HL-60 (cell line): ENCODE measurements around the gene TNIP1.

Experiments used
- DNase-seq, 2 experiments: peaks; one replicate each; pipeline ENCODE4 v3.0.0-alpha.2; 2010 to 2020; ENCODE audit warnings: low read depth in 1 of 2, low spot score in 1 of 2
- H3K27ac ChIP-seq: fragments of 250-450 bp; sonication (Bioruptor Pico); replicated peaks from 2 replicates; pipeline ENCODE4 v1.5.1; 2020; ENCODE audit warnings: mild to moderate bottlenecking, moderate library complexity
- H3K27me3 ChIP-seq: fragments of 250-450 bp; sonication (Bioruptor Pico); 2 replicates; pipeline ENCODE4 v1.5.1; 2021; ENCODE audit warnings: mild to moderate bottlenecking, moderate library complexity; ENCODE audit not compliant: insufficient read depth, poor library complexity, severe bottlenecking
- H3K4me3 ChIP-seq: replicated peaks from 2 replicates; pipeline ENCODE4 v1.5.1; 2011; ENCODE audit warnings: mild to moderate bottlenecking, control low read depth, low read length; ENCODE audit not compliant: insufficient read depth
- GABPA ChIP-seq: IDR thresholded peaks from 2 replicates; pipeline ENCODE4 v1.6.1; 2012; ENCODE audit warnings: low read depth
- POLR2AphosphoS5 ChIP-seq: IDR thresholded peaks from 2 replicates; pipeline ENCODE4 v1.6.1; 2012; ENCODE audit warnings: low read depth
- SPI1 ChIP-seq: IDR thresholded peaks from 2 replicates; pipeline ENCODE4 v1.6.1; 2012; ENCODE audit warnings: low read depth, mild to moderate bottlenecking, borderline replicate concordance
- TF ChIP-seq, protein P1 (sequence below): IDR thresholded peaks from 2 replicates; pipeline ENCODE4 v1.6.1; 2012; ENCODE audit warnings: low read depth; ENCODE audit not compliant: insufficient replicate concordance
- TF ChIP-seq, protein P2 (sequence below): IDR thresholded peaks from one replicate; pipeline ENCODE4 v1.5.1; 2011; ENCODE audit warnings: low read length, control low read depth, inconsistent platforms; ENCODE audit not compliant: insufficient read depth

Gene TNIP1

GRCh38 chr5:151003503-151003860 lies 77.4 kb downstream of the TNIP1 start:
- DNase-seq = no peak
- H3K4me3 ChIP-seq = no peak overlapping the region
- H3K27me3 ChIP-seq = no peaks in the 10 kb centered on the region
- no peak overlapping the region for H3K27ac ChIP-seq
- TF ChIP-seq POLR2AphosphoS5 = no peak
- no peak for TF ChIP-seq GABPA
- TF ChIP-seq, protein P1, sequence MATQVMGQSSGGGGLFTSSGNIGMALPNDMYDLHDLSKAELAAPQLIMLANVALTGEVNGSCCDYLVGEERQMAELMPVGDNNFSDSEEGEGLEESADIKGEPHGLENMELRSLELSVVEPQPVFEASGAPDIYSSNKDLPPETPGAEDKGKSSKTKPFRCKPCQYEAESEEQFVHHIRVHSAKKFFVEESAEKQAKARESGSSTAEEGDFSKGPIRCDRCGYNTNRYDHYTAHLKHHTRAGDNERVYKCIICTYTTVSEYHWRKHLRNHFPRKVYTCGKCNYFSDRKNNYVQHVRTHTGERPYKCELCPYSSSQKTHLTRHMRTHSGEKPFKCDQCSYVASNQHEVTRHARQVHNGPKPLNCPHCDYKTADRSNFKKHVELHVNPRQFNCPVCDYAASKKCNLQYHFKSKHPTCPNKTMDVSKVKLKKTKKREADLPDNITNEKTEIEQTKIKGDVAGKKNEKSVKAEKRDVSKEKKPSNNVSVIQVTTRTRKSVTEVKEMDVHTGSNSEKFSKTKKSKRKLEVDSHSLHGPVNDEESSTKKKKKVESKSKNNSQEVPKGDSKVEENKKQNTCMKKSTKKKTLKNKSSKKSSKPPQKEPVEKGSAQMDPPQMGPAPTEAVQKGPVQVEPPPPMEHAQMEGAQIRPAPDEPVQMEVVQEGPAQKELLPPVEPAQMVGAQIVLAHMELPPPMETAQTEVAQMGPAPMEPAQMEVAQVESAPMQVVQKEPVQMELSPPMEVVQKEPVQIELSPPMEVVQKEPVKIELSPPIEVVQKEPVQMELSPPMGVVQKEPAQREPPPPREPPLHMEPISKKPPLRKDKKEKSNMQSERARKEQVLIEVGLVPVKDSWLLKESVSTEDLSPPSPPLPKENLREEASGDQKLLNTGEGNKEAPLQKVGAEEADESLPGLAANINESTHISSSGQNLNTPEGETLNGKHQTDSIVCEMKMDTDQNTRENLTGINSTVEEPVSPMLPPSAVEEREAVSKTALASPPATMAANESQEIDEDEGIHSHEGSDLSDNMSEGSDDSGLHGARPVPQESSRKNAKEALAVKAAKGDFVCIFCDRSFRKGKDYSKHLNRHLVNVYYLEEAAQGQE = no peak

GRCh38 chr5:151002681-151003502 lies 77.9 kb downstream of the TNIP1 start:
- Histone ChIP-seq H3K4me3 (no peak overlapping the region), H3K27ac (no peak overlapping the region), H3K27me3 (no peaks in the 10 kb centered on the region)
- TF ChIP-seq GABPA = no peak
- DNase-seq = no peak

DNA sequence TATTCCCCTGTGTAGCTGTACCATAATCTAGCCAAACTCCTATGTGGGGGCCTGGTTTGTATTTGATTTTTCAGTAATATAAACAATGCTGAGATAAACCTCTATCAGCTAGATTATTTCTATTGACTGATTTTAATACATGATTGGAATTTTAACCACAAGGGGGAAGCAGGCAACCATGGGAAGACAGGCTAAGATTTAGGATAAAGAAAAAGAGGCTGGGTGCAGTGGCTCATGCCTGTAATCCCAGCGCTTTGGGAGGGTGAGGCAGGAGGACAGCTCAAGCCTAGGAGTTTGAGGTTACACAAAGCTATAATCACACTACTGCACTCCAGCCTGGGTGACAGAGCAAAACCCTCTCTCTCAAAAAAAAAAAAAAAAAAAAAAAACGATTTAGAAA lies 78.6 kb downstream of the TNIP1 start:
- no peak overlapping the region for H3K27ac ChIP-seq
- H3K4me3 ChIP-seq = no peak overlapping the region
- no peak for DNase-seq
- no peaks in the 10 kb centered on the region for H3K27me3 ChIP-seq
- TF ChIP-seq, protein P1 = no peak
- TF ChIP-seq SPI1 (no peak), POLR2AphosphoS5 (no peak), GABPA (no peak)
- TF ChIP-seq, protein P2, sequence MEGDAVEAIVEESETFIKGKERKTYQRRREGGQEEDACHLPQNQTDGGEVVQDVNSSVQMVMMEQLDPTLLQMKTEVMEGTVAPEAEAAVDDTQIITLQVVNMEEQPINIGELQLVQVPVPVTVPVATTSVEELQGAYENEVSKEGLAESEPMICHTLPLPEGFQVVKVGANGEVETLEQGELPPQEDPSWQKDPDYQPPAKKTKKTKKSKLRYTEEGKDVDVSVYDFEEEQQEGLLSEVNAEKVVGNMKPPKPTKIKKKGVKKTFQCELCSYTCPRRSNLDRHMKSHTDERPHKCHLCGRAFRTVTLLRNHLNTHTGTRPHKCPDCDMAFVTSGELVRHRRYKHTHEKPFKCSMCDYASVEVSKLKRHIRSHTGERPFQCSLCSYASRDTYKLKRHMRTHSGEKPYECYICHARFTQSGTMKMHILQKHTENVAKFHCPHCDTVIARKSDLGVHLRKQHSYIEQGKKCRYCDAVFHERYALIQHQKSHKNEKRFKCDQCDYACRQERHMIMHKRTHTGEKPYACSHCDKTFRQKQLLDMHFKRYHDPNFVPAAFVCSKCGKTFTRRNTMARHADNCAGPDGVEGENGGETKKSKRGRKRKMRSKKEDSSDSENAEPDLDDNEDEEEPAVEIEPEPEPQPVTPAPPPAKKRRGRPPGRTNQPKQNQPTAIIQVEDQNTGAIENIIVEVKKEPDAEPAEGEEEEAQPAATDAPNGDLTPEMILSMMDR = no peak

DNA sequence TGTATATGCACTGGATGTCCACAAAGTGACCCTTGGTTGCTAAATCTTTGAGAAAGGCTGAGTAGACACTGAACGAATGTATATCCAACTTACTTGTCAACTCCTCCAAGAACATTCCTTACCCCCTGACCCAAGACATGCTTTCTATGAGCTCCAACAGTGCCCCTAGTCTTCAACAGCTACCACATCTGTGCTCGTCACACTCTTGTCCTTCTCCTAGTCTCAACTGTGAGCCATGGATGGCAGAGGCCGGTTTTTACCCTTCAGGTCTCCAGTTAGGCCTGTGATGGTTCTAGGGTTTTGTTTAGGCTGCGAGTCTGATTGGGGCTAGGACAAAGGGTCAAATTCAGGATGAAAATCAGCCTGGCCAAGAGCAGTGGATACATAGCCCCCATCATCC lies 79.4 kb downstream of the TNIP1 start:
- Histone ChIP-seq H3K4me3 (no peak overlapping the region), H3K27me3 (no peaks in the 10 kb centered on the region), H3K27ac (no peak overlapping the region)
- DNase-seq = no peak
- TF ChIP-seq SPI1 (no peak), POLR2AphosphoS5 (no peak), GABPA (no peak)
- TF ChIP-seq, protein P2 = no peak
- TF ChIP-seq, protein P1 = no peak
